GM06990 (cell line): ENCODE results near the gene PPP6R2.

Source experiments
- DNase-seq: peaks from one replicate; pipeline ENCODE4 v3.0.0-alpha.2; 2011; ENCODE audit not compliant: insufficient read length; ENCODE audit errors: extremely low read depth
- H3K27me3 ChIP-seq: replicated peaks from 2 replicates; pipeline ENCODE4 v1.6.0; 2011; ENCODE audit warnings: low read length; ENCODE audit not compliant: control insufficient read depth, insufficient read depth
- H3K36me3 ChIP-seq: 2 replicates; pipeline ENCODE4 v1.5.1; 2011; ENCODE audit warnings: low read length; ENCODE audit not compliant: control insufficient read depth, insufficient read depth
- H3K4me3 ChIP-seq: replicated peaks from 2 replicates; pipeline ENCODE4 v1.5.1; 2011; ENCODE audit warnings: low read depth, mild to moderate bottlenecking, control low read depth, low read length
- TF ChIP-seq, protein P1 (sequence below): IDR thresholded peaks from 2 replicates; pipeline ENCODE4 v1.5.1; 2011; ENCODE audit warnings: low read length, control low read depth, mild to moderate bottlenecking, inconsistent platforms; ENCODE audit not compliant: insufficient read depth, poor library complexity, severe bottlenecking

The PPP6R2 gene

DNA sequence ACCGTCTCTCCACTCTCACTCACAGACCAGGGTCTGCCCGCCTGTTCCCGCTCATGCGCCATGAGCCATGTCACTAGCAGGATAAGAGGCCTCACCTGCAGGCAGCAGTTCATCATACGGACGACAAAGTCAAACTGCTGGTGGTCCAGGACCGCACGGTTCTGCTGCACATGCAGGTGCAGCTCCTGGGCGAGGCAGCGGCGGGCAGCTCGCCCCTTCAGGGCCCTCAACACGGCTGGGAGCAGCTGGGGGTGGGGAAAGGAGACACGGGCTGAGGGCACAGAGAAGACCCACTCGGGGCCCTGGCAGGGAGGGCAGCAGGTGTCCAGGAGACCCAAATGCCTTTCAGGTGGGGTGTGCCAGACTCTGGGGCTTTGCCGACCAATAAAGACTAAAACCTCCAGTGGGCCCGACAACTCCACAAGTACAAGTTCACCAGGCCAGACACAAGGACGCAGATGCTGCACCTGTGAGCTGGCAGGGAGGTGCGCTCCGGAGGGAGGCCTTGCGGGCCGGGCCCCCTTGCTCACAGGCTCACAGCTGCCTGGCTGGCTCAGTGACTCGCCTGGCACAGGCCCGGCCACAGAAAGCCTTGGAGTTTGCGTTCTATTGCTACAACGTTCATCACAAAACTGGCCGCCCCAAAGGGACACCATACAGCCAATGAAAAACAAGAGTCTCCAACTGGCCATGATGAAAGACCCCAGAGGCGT is 120.2 kb downstream of the PPP6R2 start:
- TF ChIP-seq, protein P1, sequence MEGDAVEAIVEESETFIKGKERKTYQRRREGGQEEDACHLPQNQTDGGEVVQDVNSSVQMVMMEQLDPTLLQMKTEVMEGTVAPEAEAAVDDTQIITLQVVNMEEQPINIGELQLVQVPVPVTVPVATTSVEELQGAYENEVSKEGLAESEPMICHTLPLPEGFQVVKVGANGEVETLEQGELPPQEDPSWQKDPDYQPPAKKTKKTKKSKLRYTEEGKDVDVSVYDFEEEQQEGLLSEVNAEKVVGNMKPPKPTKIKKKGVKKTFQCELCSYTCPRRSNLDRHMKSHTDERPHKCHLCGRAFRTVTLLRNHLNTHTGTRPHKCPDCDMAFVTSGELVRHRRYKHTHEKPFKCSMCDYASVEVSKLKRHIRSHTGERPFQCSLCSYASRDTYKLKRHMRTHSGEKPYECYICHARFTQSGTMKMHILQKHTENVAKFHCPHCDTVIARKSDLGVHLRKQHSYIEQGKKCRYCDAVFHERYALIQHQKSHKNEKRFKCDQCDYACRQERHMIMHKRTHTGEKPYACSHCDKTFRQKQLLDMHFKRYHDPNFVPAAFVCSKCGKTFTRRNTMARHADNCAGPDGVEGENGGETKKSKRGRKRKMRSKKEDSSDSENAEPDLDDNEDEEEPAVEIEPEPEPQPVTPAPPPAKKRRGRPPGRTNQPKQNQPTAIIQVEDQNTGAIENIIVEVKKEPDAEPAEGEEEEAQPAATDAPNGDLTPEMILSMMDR: no peak
- DNase-seq: no peak
- peaks cover 73% of the 10 kb centered on the region for H3K36me3 ChIP-seq
- H3K4me3 ChIP-seq: no peak overlapping the region
- no peaks in the 10 kb centered on the region for H3K27me3 ChIP-seq

GRCh38 chr22:50464451-50464850 is 121.3 kb downstream of the PPP6R2 start:
- H3K27me3 ChIP-seq: no peaks in the 10 kb centered on the region
- no peak for DNase-seq
- H3K36me3 ChIP-seq: peaks cover 65% of the 10 kb centered on the region
- TF ChIP-seq, protein P1: no peak
- H3K4me3 ChIP-seq: no peak overlapping the region

- TF ChIP-seq, protein P1: no peak
- no peak for DNase-seq
- Histone ChIP-seq H3K27me3 (no peaks in the 10 kb centered on the region), H3K36me3 (peaks cover 58% of the 10 kb centered on the region), H3K4me3 (no peak overlapping the region)
Measured at GRCh38 chr22:50465066-50465930, 122.2 kb downstream of the PPP6R2 start.

- Histone ChIP-seq H3K27me3 (no peaks in the 10 kb centered on the region), H3K36me3 (peaks cover 44% of the 10 kb centered on the region), H3K4me3 (no peak overlapping the region)
- no peak for DNase-seq
- TF ChIP-seq, protein P1: no peak
Measured at GRCh38 chr22:50467341-50467740, 124.2 kb downstream of the PPP6R2 start.

- TF ChIP-seq, protein P1: no peak
- Histone ChIP-seq H3K36me3 (peaks cover 42% of the 10 kb centered on the region), H3K4me3 (no peak overlapping the region), H3K27me3 (no peaks in the 10 kb centered on the region)
- no peak for DNase-seq
Measured at GRCh38 chr22:50467773-50468440, 124.8 kb downstream of the PPP6R2 start.
